ENCODE measurements around the gene MRPS17.

MRPS17 gene

GRCh38 chr7:55953707-55954475 is 2.2 kb downstream of the MRPS17 start:
- no peaks in the 10 kb centered on the region for H3K9me3 ChIP-seq (ENCODE audit: control insufficient read depth, low read length)
- WGBS, 2 experiments = 95 to 96% methylated on average over 11 of the region's 11 CpGs
- H3K4me3 ChIP-seq (ENCODE audit: insufficient read depth, low read depth, low read length) = no peak overlapping the region
- no peaks in the 10 kb centered on the region for H3K4me1 ChIP-seq (ENCODE audit: control insufficient read depth, insufficient read depth, low read length)
- peaks cover 3% of the 10 kb centered on the region for H3K36me3 ChIP-seq (ENCODE audit: control insufficient read depth, insufficient read depth, low read length)
- H3K27ac ChIP-seq (ENCODE audit: insufficient read depth, low read depth, low read length, poor library complexity, severe bottlenecking) = no peak overlapping the region
- H3K27me3 ChIP-seq (ENCODE audit: control insufficient read depth, insufficient read depth, low read length, poor library complexity, severe bottlenecking) = no peaks in the 10 kb centered on the region

GRCh38 chr7:55957190-55957589 is 5.5 kb downstream of the MRPS17 start:
- 92% methylated on average over 4 of the region's 4 CpGs for WGBS, 2 experiments
- Histone ChIP-seq H3K36me3 (ENCODE audit: control insufficient read depth, insufficient read depth, low read length) (peaks cover 3% of the 10 kb centered on the region), H3K27me3 (ENCODE audit: control insufficient read depth, insufficient read depth, low read length, poor library complexity, severe bottlenecking) (peaks cover under 1% of the 10 kb centered on the region), H3K4me1 (ENCODE audit: control insufficient read depth, insufficient read depth, low read length) (no peaks in the 10 kb centered on the region), H3K4me3 (ENCODE audit: insufficient read depth, low read depth, low read length) (no peak overlapping the region), H3K27ac (ENCODE audit: insufficient read depth, low read depth, low read length, poor library complexity, severe bottlenecking) (no peak overlapping the region), H3K9me3 (ENCODE audit: control insufficient read depth, low read length) (no peaks in the 10 kb centered on the region)

GRCh38 chr7:55962014-55962413 is 10.3 kb downstream of the MRPS17 start:
- no peaks in the 10 kb centered on the region for H3K4me1 ChIP-seq (ENCODE audit: control insufficient read depth, insufficient read depth, low read length)
- no peak overlapping the region for H3K4me3 ChIP-seq (ENCODE audit: insufficient read depth, low read depth, low read length)
- H3K27ac ChIP-seq (ENCODE audit: insufficient read depth, low read depth, low read length, poor library complexity, severe bottlenecking) = no peak overlapping the region
- no peaks in the 10 kb centered on the region for H3K36me3 ChIP-seq (ENCODE audit: control insufficient read depth, insufficient read depth, low read length)
- peaks cover 17% of the 10 kb centered on the region for H3K27me3 ChIP-seq (ENCODE audit: control insufficient read depth, insufficient read depth, low read length, poor library complexity, severe bottlenecking)
- no peaks in the 10 kb centered on the region for H3K9me3 ChIP-seq (ENCODE audit: control insufficient read depth, low read length)
- WGBS, 2 experiments = 89 to 90% methylated on average over 3 of the region's 3 CpGs

GRCh38 chr7:55963584-55964168 is 12.0 kb downstream of the MRPS17 start:
- no peak overlapping the region for H3K27ac ChIP-seq (ENCODE audit: insufficient read depth, low read depth, low read length, poor library complexity, severe bottlenecking)
- no peaks in the 10 kb centered on the region for H3K36me3 ChIP-seq (ENCODE audit: control insufficient read depth, insufficient read depth, low read length)
- 80 to 85% methylated on average over 14 to 15 of the region's 15 CpGs for WGBS, 2 experiments
- H3K27me3 ChIP-seq (ENCODE audit: control insufficient read depth, insufficient read depth, low read length, poor library complexity, severe bottlenecking) = peaks cover 17% of the 10 kb centered on the region
- H3K4me1 ChIP-seq (ENCODE audit: control insufficient read depth, insufficient read depth, low read length) = no peaks in the 10 kb centered on the region
- H3K4me3 ChIP-seq (ENCODE audit: insufficient read depth, low read depth, low read length) = no peak overlapping the region
- no peaks in the 10 kb centered on the region for H3K9me3 ChIP-seq (ENCODE audit: control insufficient read depth, low read length)

- Histone ChIP-seq H3K4me3 (ENCODE audit: insufficient read depth, low read depth, low read length) (peak within 1 kb of the TSS; percentile 84), H3K9me3 (ENCODE audit: control insufficient read depth, low read length) (no peaks in the 10 kb centered on the region), H3K4me1 (ENCODE audit: control insufficient read depth, insufficient read depth, low read length) (no peaks in the 10 kb centered on the region), H3K27me3 (ENCODE audit: control insufficient read depth, insufficient read depth, low read length, poor library complexity, severe bottlenecking) (peaks cover 17% of the 10 kb centered on the region), H3K27ac (ENCODE audit: insufficient read depth, low read depth, low read length, poor library complexity, severe bottlenecking) (peak within 1 kb of the TSS; percentile 36), H3K36me3 (ENCODE audit: control insufficient read depth, insufficient read depth, low read length) (no peaks in the 10 kb centered on the region)
- WGBS, 2 experiments = 0 to 1% methylated on average over 105 of the region's 105 CpGs
Observed at GRCh38 chr7:55964261-55965099, 12.8 kb downstream of the MRPS17 start, which contains the start of gene NIPSNAP2. Gene NIPSNAP2 (plus strand): TSS chr7:55964585. CDS start chr7:55964610, 25 bp downstream.

GRCh38 chr7:55965100-55965470 is 13.4 kb downstream of the MRPS17 start:
- WGBS, 2 experiments = 7 to 8% methylated on average over 13 of the region's 14 CpGs
- H3K36me3 ChIP-seq (ENCODE audit: control insufficient read depth, insufficient read depth, low read length) = no peaks in the 10 kb centered on the region

GRCh38 chr7:55965805-55966421 is 14.2 kb downstream of the MRPS17 start:
- Histone ChIP-seq H3K4me3 (ENCODE audit: insufficient read depth, low read depth, low read length) (no peak overlapping the region), H3K27ac (ENCODE audit: insufficient read depth, low read depth, low read length, poor library complexity, severe bottlenecking) (no peak overlapping the region), H3K36me3 (ENCODE audit: control insufficient read depth, insufficient read depth, low read length) (no peaks in the 10 kb centered on the region), H3K27me3 (ENCODE audit: control insufficient read depth, insufficient read depth, low read length, poor library complexity, severe bottlenecking) (peaks cover 17% of the 10 kb centered on the region), H3K9me3 (ENCODE audit: control insufficient read depth, low read length) (no peaks in the 10 kb centered on the region), H3K4me1 (ENCODE audit: control insufficient read depth, insufficient read depth, low read length) (no peaks in the 10 kb centered on the region)
- WGBS, 2 experiments = 88 to 92% methylated on average over 13 of the region's 13 CpGs

More at GRCh38 chr7:55965100-55965470, 13.4 kb downstream of the MRPS17 start:
- no peaks in the 10 kb centered on the region for H3K9me3 ChIP-seq (ENCODE audit: control insufficient read depth, low read length)
- peak overlapping the region; percentile 36 for H3K27ac ChIP-seq (ENCODE audit: insufficient read depth, low read depth, low read length, poor library complexity, severe bottlenecking)
- H3K4me3 ChIP-seq (ENCODE audit: insufficient read depth, low read depth, low read length) = peak overlapping the region; percentile 84
- peaks cover 17% of the 10 kb centered on the region for H3K27me3 ChIP-seq (ENCODE audit: control insufficient read depth, insufficient read depth, low read length, poor library complexity, severe bottlenecking)
- H3K4me1 ChIP-seq (ENCODE audit: control insufficient read depth, insufficient read depth, low read length) = no peaks in the 10 kb centered on the region

GRCh38 chr7:55966851-55967250 is 15.2 kb downstream of the MRPS17 start:
- WGBS, 2 experiments = 94 to 97% methylated on average over 6 of the region's 6 CpGs
- H3K27ac ChIP-seq (ENCODE audit: insufficient read depth, low read depth, low read length, poor library complexity, severe bottlenecking) = no peak overlapping the region
- H3K27me3 ChIP-seq (ENCODE audit: control insufficient read depth, insufficient read depth, low read length, poor library complexity, severe bottlenecking) = peaks cover 17% of the 10 kb centered on the region
- no peaks in the 10 kb centered on the region for H3K9me3 ChIP-seq (ENCODE audit: control insufficient read depth, low read length)
- no peaks in the 10 kb centered on the region for H3K4me1 ChIP-seq (ENCODE audit: control insufficient read depth, insufficient read depth, low read length)
- no peaks in the 10 kb centered on the region for H3K36me3 ChIP-seq (ENCODE audit: control insufficient read depth, insufficient read depth, low read length)
- no peak overlapping the region for H3K4me3 ChIP-seq (ENCODE audit: insufficient read depth, low read depth, low read length)

- Histone ChIP-seq H3K4me1 (ENCODE audit: control insufficient read depth, insufficient read depth, low read length) (no peaks in the 10 kb centered on the region), H3K36me3 (ENCODE audit: control insufficient read depth, insufficient read depth, low read length) (no peaks in the 10 kb centered on the region), H3K27me3 (ENCODE audit: control insufficient read depth, insufficient read depth, low read length, poor library complexity, severe bottlenecking) (no peaks in the 10 kb centered on the region), H3K9me3 (ENCODE audit: control insufficient read depth, low read length) (no peaks in the 10 kb centered on the region), H3K27ac (ENCODE audit: insufficient read depth, low read depth, low read length, poor library complexity, severe bottlenecking) (no peak overlapping the region), H3K4me3 (ENCODE audit: insufficient read depth, low read depth, low read length) (no peak overlapping the region)
- WGBS, 2 experiments = 92 to 96% methylated on average over 11 of the region's 11 CpGs
Observed at GRCh38 chr7:55969391-55969790, 17.7 kb downstream of the MRPS17 start.
